DMS114 treated with DMSO at 0.1 percent for 48 hours (cell line): Measurements from ENCODE around the gene CHMP4A.

ENCODE experiments used
- DNase-seq: peaks from one replicate; lab custom pipeline; 2025; ENCODE audit not compliant: unreplicated experiment; lab: John Stamatoyannopoulos, UW

CHMP4A gene

DNA sequence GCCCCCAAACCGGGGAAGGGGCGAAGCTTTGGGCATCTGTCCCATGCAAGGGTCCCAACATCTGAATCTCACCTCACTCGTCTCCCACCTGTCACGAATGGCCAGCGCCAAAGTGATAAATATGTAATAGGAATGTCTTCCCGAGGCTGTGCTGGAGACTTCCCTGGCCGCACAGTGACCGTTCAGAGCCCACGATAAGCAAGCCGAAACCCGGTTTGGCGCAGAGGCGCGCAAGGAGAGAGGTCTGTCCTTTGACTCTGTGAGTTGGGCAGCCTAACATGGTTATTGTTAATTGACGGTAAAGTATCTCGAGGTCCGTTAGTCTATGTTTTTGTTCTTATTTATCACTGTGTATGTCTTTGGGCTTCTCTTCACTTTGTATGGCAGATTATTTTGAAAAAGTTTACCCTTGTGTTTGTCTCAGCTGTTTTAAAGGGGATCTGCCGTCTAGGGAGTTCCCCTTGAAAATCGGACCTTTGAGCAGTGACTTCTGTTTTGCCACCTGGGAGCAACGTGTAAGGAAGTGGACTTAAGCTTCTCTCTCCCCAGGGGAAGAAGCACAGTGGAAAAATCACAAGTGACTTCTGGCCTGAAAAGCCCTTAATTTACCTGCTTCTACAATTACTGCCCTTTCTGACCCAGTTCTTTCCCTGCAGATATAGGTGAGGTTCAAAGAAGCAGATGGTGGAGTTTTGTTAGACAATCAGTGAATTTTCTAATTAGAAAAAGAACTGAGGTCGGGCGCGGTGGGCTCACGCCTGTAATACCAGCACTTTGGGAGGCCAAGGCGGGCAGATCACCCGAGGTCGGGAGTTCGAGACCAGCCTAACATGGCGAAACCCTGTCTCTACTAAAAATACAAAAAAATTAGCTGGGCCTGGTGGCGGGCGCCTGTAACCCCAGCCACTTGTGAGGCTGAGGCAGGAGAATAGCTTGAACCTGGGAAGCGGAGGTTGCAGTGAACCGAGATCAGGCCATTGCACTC lies 16.9 kb downstream of the CHMP4A start:
- no peak for DNase-seq

DNA sequence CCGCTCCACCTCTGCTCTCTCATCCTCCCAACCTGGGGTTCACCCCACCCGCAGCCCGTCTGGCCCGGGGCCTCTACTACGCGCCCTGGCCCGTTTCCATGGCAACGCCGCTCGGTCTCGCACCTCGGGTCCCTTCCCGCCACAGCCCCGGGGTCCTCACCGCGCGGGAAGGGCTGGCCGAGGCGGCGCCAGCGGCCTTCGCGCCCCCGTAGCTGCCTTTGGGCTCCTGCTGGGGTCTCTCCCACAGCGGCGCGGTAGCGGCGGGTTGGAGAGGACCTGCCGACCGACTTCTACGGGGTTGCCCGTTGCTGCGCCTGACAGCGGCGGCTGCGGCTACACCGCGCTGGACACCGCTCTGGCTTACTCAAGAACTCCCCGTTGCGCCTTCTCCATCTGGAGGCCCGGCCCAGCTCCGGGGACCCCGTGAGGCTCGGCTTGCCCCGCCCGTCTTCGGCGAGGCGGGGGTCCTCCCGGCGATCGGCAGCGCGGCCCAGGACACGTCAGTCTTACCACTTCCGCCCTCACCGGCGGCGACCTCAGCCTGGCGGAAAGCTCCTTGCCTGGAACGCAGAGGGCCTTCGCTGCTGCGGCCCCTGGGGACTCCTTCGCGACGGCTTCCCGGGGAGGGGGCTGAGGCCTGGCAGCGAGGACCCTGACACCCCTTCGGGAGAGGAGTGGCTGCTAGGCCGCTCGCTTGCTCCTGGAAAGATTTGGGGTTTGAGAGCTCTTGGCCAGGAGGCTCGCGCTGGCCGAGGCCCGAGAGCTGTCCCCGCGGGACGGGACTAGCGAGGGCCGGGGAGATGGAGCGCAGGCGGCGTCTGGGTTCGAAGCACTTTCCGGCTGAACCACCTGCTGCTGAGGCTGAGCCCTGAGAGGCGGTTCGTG lies 17.9 kb downstream of the CHMP4A start, which contains the start of gene TM9SF1:
TM9SF1 (minus strand) TSS at position 256 of the 885 bp plus-strand sequence. CDS start 422 bp downstream, outside the sequence.
- peak; percentile 42 for DNase-seq

DNA sequence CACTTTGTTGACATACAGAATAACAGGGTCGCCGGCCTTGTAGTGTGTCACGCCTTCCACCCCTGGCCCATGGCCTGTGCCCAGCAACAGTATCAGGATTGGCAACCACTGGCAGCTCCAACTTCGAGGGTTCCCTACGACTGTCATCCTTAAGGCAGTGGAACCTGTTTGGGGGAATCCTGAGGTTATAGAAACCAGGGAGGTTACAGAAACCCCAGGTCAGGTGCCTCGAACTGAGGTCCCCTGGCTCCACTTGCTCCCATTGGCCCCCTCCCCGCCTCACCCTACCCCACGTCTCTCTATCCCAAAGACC lies 18.5 kb downstream of the CHMP4A start:
- no peak for DNase-seq

DNA sequence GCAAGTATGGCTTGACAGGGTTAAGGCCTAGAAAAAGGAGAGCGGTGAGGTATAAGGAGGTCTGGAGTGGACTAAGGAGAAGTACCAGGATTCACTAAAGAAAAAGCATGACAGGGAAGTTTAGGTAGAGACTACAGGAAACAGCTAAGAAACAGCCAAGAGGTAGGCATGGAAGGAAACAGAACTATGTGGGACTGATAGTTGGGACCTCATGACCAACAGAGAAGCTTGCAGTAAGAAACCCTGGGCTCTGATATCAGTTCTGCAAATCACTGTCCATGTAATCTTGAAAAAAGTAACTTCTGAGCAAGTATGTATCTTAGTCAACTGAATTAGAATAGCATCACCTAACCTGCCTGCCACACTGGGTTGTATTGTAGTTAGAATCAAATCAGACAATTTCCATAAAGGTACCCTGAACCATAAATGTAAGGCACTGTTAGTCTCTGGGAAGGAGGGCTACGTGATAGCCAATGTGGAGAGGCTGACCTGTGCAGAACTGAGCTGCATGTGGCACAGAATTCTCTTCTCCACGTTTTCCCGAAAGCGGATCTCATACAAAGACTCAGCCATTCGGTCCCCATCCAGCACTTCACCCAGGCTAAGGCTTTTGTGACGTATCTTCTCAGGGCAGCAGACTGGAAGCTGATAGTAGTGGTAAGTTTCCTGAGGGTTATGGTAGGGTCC lies 19.0 kb downstream of the CHMP4A start:
- no peak for DNase-seq

DNA sequence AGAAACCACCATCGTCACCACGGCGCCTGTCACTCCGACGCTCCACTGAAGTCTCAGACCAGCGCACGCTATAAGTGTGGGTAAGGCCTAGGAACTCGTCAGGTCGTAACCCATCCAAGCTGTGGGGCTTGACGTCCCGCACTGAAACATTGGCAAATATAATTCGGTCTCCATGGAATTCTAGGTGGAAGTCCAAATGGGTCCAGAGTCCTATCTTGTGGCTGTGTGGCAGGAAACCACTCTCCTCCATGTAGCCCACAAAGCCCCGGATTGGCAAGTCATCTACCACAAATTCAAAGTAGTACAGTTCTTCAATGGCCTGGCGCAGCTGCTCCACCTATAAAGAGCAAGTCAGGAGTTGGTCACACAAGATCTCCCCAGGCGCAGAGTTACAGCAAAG lies 20.4 kb downstream of the CHMP4A start:
- DNase-seq: no peak

DNA sequence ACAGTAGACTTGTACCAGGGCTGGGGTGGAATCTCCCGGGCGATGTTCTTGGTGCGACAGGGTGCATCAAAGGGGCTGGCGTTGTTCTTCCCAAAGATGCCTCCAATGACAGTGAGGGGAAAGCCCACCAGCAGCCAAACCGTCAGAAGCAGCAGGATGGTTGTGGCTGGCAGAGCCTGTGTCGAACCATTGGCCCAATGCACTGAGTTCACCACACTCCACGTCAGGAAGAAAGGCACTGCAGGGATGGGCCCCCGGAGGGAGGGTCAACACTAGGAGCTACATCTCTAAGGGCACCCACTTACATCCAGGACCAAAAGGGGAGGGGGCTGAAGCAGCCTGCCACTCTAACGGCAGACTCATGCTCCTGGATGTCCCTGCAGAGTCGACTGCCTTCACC lies 22.9 kb downstream of the CHMP4A start:
- DNase-seq: no peak

DNA sequence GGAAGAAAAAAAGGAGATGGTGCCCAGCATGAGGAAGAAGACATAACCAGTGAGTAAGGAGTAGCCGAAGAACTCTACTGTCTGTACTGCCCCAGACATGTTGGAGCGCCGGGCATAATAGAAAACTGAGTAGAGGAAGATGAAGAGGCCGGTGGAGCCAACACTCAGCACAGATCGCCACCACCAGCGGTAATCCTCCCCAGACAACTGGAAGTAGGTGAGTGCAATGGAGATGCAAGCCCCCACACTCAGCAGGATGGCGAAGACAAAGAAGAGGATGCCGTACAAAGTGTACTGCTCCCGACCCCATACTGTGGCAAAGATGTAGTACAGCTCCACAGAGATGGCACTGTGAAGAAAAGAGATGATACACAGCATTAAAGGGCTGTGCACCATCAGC lies 23.8 kb downstream of the CHMP4A start:
- DNase-seq: no peak

DNA sequence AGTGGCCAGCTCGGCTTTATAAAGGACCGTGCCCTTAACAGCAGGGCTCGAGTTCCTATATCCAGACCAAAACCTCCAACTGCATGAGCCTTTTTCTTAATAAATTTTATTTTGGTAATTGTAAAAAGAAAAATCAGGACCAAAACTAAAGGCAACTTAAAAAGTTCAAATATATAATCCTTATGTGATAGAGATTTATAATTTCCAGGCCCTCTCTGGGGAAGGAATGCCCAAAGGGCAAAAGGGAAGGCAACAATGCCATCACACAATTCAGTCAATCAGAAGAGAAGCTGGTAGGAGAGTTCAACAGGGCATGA lies 24.3 kb downstream of the CHMP4A start:
- no peak for DNase-seq

DNA sequence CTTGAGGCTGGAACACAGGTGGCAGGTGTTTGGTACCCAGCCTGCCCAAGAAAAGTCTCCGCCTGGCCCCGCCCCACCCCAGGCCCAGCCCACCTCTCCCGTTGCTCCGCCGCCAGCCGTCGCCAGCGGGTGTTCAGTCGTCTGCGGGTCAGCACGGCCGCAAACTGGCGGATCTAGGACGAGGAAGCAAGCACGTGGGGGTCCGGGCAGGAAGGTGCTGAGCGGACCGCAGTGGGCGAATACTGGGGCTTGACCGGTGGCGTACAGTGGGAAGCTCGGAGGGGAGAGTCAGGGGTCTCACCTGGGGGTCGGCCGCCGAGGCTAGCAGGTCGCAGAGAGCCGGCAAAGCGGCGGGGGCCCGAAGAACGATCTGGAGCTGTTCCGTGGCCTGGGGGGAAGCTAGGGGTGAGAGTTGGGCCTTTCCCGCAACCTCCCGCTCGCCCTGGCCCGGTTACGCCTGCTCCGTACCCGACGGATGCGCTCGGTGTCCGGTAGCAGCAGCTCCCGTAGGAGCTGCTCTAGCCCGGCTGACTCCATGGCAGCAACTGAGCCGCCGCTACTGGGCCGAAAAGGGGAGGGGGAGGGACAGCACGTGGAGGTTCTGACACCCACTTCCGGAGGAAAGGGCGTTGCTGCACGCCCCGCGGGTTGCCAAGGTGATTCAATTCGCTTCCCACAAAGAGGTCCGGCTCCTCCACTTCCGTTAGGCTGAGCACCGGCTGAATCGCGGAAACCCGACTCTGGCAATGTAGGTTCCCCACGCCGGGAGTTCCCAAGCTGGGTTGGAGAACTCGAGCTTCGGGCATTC lies 24.8 kb downstream of the CHMP4A start, which contains the start of gene IPO4:
IPO4 (minus strand) TSS at position 566 of the 808 bp plus-strand sequence; CDS start at position 537, 29 bp downstream.
- peak; percentile 65 for DNase-seq

DNA sequence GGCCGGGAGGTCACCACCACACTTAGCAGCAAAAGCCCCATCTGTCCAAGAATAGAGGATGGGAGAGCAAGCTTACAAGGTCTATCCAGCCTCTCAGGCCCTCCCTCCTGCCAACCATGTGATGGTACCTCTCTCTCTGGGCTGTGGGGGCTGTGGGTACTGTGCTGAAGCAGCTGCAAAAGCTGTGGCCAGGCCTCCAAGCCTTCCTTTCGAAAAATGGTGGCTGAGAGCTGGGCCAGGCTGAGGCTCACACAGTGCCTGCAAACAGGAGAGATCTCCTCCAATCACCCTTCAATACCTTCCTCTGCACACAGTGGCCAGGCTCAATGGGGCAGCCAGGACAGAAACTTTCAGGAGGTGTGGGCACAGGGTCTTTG lies 25.8 kb downstream of the CHMP4A start:
- DNase-seq: no peak

DNA sequence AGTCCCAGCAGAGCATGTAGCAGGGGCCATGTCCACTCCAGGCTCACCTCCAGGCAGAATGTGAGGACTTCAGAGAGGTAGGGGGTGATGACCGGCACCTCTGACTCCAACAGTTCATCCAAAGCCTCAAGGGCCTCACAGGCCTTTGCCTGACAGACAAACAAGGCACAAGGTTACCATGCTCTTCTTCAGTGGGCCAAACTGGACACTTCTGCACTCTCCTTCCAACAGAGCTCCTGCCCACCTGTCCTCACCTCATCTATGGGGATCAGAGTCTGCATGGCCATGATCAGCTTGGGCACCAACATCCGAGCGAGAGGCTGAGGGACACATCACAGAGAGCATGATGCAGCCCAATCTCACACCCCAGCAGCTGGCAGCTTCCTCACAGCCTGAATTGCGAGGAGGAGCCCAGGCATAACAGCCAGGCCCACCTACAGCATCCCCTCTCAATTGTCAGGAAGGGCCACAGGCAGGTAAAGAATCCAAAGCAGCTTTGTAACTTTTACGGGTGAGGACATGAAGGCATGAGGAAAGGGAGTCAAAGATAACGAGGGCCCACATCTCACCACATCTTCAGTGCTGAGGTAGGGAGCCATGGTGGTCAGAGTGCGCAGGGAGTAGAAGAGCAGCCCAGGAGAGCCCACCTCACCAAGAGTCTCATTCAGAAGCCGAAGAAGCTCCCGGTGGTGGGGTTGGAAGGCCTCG lies 26.3 kb downstream of the CHMP4A start:
- DNase-seq: no peak

DNA sequence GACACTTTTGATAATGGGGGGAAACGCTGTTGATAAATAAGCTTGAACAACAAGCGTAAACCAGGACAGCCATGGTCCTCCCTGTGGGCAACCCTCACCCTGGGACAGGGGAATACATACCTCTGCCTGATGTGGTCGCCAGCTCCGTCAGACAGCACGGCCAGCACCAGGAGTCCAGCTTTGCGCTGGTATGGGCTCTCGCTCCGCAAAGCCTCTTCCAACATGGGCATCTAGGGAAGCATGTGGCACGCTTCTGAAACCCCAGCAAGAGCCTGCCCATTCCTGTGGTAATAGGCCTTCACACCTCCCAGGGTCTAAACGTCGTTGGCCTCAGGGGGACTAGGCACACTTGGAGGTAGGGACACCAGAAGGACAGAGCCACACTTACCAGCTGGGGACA lies 27.5 kb downstream of the CHMP4A start:
- DNase-seq: no peak

DNA sequence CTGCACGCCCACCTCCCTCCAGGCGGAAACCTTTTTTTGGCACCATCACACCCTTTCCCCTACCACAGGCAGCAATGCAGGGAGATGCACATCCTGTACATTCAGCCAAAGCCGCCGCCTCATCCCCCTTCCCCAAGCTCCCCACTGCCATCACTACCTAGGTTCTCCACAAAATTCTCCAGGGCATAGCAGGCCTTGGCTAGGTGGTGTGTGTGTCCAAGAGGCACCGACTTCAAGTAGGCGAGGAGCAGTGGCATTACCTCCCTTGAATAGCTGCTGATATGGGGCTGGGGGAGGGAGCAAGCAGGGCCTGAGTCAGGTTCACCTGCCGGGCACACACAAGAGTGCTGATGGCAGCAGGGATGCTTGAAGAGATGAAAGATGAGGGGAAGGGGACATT lies 28.3 kb downstream of the CHMP4A start:
- no peak for DNase-seq

DNA sequence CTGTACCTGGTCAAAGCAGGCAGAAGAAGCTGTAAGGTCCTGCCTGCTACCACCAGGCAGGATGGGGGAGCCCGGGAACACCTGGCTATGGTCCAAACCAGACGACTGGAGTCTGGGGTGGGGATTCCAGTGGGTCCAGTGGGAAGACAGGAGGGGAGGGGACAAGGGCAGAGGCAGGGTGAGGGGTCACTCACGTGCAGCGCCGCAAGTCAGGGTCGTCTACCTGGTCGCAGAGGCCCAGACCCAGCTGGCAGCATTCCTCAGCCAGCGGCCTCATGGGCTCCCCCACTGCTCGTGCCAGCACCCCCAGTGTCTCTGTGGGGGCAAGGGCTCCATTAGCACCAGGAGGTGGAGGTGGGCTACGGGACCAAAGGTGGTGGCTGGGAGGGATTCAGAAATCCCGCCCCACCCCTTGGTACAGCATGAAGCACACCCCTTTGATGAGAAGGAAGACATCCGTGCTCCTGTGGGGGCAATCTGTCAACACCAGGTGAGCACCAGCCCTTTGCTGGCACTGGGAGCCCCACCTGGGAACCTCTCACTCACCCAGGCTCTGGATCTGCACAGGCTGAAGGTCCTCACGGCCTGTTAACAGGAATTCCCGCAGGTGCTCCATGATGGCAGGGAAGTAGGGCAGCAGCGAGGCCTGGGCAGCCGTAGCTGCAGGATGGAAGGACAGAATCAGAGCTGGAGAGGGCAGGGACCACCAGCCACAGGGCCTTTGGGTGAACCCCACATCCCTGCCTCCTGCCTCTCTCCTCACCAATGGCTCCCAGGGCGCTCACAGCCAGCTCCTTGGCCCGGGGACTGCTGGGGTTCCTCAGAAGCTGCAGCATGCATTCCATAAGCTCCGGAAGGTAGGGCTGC lies 29.0 kb downstream of the CHMP4A start:
- DNase-seq: no peak

DNA sequence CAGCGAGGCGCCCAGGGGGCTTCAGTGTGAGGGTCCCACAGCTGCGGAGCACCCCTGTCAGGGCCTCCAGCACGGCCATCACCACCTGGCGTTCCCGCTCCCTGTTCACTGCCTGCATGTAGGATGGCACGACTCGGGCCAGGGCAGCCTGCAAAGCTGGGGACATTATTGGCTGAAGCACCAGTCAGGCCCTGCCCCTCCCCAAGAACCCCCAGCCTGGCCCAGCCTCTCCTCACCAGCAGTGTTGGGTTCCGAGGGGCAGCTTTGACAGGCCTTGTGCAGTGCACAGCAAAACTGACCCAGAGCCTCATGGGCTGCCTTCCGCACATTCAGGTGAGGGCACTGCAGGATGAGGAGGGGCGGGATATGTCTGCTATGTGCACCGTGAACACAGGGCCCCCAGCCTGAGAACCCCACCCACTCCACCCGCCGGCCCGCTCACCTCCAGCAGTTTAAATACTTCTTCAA lies 30.2 kb downstream of the CHMP4A start:
- DNase-seq: no peak

DNA sequence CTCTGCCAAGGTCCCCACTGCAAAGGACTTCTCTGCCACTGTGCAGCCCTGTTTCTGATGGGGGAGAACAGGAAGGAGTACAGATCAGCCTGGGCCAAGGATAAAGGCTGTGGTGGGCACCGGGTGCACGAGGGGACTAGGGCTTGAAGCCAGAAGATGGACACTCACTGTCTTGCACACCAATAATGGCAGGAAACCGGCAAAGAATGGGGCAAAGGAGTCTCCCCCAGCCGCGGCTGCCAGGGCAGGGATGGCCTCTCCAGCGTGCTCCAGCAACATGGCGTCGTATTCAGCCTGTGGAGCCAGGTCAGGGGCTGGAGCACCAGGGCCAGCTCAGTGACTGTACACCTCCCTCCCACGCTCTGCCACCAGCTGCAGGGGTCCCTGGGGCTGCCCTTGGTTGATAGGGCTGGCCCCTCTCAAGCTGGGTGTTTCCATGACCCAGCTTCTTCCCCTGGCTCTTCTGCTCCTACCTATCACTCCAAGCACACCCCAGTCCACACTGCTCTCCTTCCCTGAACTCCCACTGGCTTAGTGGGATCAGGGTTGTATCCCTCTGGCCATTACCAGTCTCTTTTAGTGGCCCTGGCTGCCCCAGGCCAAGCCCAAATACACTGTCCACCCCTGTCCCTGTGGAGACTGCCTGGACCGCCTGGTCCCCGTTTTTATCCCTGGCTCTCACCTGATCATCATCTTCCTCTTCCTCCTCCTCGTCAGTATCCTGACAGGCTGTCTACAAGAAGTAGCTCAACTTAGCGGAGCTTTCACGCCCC lies 31.0 kb downstream of the CHMP4A start:
- no peak for DNase-seq

DNA sequence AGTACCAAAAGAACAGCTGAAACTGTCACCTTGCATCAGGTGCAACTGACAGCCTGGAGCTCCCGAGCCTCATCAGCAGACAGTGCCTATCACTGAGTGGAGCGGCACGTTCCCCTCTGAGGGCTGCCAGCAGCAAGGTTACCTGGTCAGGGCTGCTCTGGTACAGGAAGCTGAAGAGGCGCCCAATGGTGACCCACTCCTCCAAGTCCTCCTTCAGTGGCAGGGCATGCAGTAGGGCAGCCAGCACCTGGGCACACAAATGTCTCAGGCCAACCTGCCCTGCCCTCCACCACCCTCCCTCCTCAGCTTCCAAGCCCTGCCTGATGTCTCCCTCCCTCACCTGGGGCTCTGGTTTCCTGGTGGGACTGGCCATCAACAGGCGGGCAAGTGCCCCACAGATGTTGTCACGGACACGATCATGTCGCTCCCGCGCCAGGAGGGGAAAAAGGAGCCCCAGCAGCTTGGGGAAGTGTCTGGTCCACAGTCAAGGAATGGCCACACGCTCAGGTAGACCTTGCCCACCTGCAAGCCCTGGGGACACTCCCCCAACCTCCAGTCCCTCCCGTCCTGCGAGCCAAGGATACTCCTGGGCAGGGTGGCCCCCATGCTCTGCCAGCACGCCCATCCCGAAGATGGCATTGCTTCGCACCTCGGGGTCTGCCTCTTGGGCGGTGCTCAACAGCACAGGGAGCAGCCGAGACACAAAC lies 31.8 kb downstream of the CHMP4A start:
- DNase-seq: no peak
